Calu3 (cell line): ENCODE measurements around the gene PCSK5. TPM values are rescaled to one million over a fixed set of nuclear protein-coding genes. Genes with fewer than 3 reads are reported as not detected.

ENCODE experiments used
- BruUV-seq: library from RNA; stranded (reverse); fragments of 400-500 nt; replicated peaks from 2 replicates; lab custom pipeline; 2021; lab: Mats Ljungman, UMichigan
- CTCF ChIA-PET: fragments of 300-600 bp; sonication (Branson Sonifier 250); formaldehyde crosslinking; loops from one replicate; lab custom pipeline; 2022; ENCODE audit warnings: antibody characterized with exemption; lab: Charles Lee
- DNase-seq: peaks from one replicate; pipeline ENCODE4 v3.0.0; 2022
- H3K27ac Mint-ChIP-seq: one replicate; pipeline ENCODE4 v1.8.0; 2022; ENCODE audit warnings: mixed read lengths; ENCODE audit not compliant: unreplicated experiment
- H3K27me3 Mint-ChIP-seq: one replicate; pipeline ENCODE4 v1.8.0; 2022; ENCODE audit warnings: mixed read lengths; ENCODE audit not compliant: unreplicated experiment
- H3K36me3 Mint-ChIP-seq: one replicate; pipeline ENCODE4 v1.8.0; 2022; ENCODE audit warnings: mild to moderate bottlenecking, moderate library complexity, mixed read lengths; ENCODE audit not compliant: insufficient read depth, unreplicated experiment
- H3K4me1 Mint-ChIP-seq: one replicate; pipeline ENCODE4 v1.8.0; 2022; ENCODE audit warnings: mild to moderate bottlenecking, low read depth, mixed read lengths; ENCODE audit not compliant: unreplicated experiment
- H3K4me3 Mint-ChIP-seq: one replicate; pipeline ENCODE4 v1.8.0; 2022; ENCODE audit warnings: mild to moderate bottlenecking, low read depth, moderate library complexity, mixed read lengths; ENCODE audit not compliant: unreplicated experiment
- H3K9me3 Mint-ChIP-seq: one replicate; pipeline ENCODE4 v1.8.0; 2022; ENCODE audit warnings: low read depth, mixed read lengths; ENCODE audit not compliant: unreplicated experiment
- CTCF ChIP-seq: fragments of 200-600 bp; IDR thresholded peaks from one replicate; pipeline ENCODE4 v1.8.0; 2022; ENCODE audit warnings: antibody characterized with exemption; ENCODE audit not compliant: unreplicated experiment
- intact Hi-C: fragments of 100-400 bp; cut with micrococcal nuclease; formaldehyde crosslinking; loops from one replicate; pipeline ENCODE4 v1.10.0; 2022; ENCODE audit not compliant: unreplicated experiment
- total RNA-seq: library from RNA; stranded (reverse); gene quantifications from 2 replicates; pipeline ENCODE4 v1.2.3, GENCODE V29; 2022

The PCSK5 gene
- total RNA-seq, 1 experiment from 2014 or later: 38.4 TPM

DNA sequence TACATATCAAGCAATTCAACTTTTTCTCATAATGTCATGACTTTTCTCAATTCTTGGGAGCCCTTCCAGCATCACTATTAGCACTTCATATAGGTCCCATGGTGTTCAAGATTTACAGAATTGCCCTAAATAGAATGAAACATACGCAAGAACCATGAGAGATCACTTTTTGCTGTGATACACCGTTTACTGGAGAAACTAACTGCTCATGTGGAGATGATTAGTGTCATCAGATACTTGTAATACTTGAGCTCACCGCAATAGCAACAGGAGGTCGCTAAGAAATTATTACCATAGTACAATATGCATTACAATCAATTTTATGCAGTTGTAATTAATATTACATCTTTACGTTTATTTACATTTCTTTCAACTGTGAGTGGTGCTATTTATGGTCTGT lies 4.8 kb upstream of the PCSK5 start:
- Mint-ChIP-seq H3K9me3 (no peaks in the 10 kb centered on the region), H3K27me3 (no peaks in the 10 kb centered on the region), H3K36me3 (peaks cover 16% of the 10 kb centered on the region), H3K4me3 (no peak overlapping the region), H3K27ac (no peak overlapping the region), H3K4me1 (peaks cover 9% of the 10 kb centered on the region)
- intact Hi-C loops: no loop called here
- no peak for TF ChIP-seq CTCF
- BruUV-seq: no TSS peak
- CTCF ChIA-PET: no interaction called here
- DNase-seq: no peak

GRCh38 chr9:75889577-75889976 lies 896 bp upstream of the PCSK5 start:
- Mint-ChIP-seq H3K4me1 (peaks cover 9% of the 10 kb centered on the region), H3K27ac (peak overlapping the region; percentile 93), H3K27me3 (no peaks in the 10 kb centered on the region), H3K9me3 (no peaks in the 10 kb centered on the region), H3K4me3 (peak overlapping the region; percentile 99), H3K36me3 (peaks cover 43% of the 10 kb centered on the region)
- CTCF ChIA-PET: interaction anchor here (1.3 kb wide), 1 partner anchor 29 kb away, joined by 3 read pairs; no protein-coding TSS in a partner anchor
- no peak for DNase-seq
- no TSS peak for BruUV-seq
- TF ChIP-seq CTCF: no peak
- intact Hi-C loops: no loop called here

- Mint-ChIP-seq H3K27ac (peak overlapping the region; percentile 93), H3K4me1 (peaks cover 12% of the 10 kb centered on the region), H3K9me3 (no peaks in the 10 kb centered on the region), H3K36me3 (peaks cover 43% of the 10 kb centered on the region), H3K27me3 (no peaks in the 10 kb centered on the region), H3K4me3 (peak overlapping the region; percentile 99)
- CTCF ChIA-PET: interaction anchor here (0.8 to 1.5 kb wide), 5 partner anchors 21 to 104 kb away, joined by 3 to 4 read pairs (median 3); no protein-coding TSS in a partner anchor
- intact Hi-C loops: loop anchor here (5.0 kb wide), 2 partner anchors 72 to 107 kb away; no protein-coding TSS in a partner anchor
- TSS peak; percentile 64 for BruUV-seq
- no peak for TF ChIP-seq CTCF
- no peak for DNase-seq
Observed at GRCh38 chr9:75889977-75890471, 449 bp upstream of the PCSK5 start.

GRCh38 chr9:75891277-75891741 lies 836 bp downstream of the PCSK5 start:
- Mint-ChIP-seq H3K9me3 (no peaks in the 10 kb centered on the region), H3K4me1 (peaks cover 25% of the 10 kb centered on the region), H3K27ac (peak overlapping the region; percentile 86), H3K27me3 (no peaks in the 10 kb centered on the region), H3K4me3 (peak overlapping the region; percentile 99), H3K36me3 (peaks cover 43% of the 10 kb centered on the region)
- intact Hi-C loops: loop anchor here (5.0 kb wide), 2 partner anchors 71 to 106 kb away; no protein-coding TSS in a partner anchor
- no peak for DNase-seq
- CTCF ChIA-PET: interaction anchor here (1.0 to 1.5 kb wide), 3 partner anchors 20 to 102 kb away, joined by 3 to 4 read pairs (median 3); no protein-coding TSS in a partner anchor
- TF ChIP-seq CTCF: no peak
- TSS peak; percentile 1 for BruUV-seq
